ENCODE measurements around the gene CMYA5.

The CMYA5 gene

DNA sequence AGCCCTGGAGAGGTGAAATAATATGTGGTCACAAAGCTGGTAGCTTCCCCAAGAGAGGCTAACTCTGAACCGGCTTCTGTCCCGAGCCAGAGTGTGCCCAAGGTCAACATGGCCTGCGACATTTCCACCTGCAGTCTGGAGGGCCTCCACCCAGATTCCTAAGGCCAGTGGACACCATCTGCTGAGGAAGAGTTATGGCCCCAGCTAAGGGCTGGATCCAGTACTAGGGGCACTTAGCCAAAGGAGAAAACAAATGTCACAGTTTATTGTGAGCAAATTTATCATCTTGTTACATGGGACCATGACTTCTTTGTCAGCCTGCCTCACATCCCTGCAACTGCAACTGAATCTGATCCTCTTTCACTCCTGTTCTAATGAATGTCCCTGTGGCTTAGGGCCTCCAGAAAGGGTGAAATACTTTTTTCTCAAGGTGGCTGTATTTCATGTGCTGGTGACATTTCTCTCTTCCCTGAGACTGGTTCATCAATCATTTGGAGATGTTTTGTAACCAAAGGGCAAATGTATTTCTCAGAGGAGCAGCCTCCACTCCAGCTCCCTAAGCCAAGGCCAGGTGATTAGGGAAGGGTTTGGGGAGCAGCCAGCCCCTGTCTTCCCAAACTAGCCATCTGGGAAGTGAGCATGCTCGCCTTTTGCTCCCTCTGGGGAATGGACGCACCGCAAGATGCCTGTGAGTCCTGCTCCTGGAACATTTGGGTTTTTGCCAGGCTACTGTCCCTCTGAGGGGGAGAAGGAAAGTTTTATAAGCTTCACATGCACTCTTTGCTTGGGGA is 148.3 kb downstream of the CMYA5 start:
- no peaks in the 10 kb centered on the region for H3K27me3 ChIP-seq (ENCODE audit: insufficient read depth, insufficient read length)
- no peaks in the 10 kb centered on the region for H3K4me1 ChIP-seq (ENCODE audit: insufficient read depth, insufficient read length)
- H3K36me3 ChIP-seq (ENCODE audit: insufficient read depth, insufficient read length, low read length): no peaks in the 10 kb centered on the region
- DNase-seq (ENCODE audit: low read depth, low spot score): no peak
- H3K9me3 ChIP-seq (ENCODE audit: insufficient read depth, low read length): no peaks in the 10 kb centered on the region
- TF ChIP-seq SUZ12 (IDR thresholded peaks at IDR 0.05; ENCODE audit: extremely low read depth, insufficient read depth, insufficient read length): no peak
- TF ChIP-seq YY1 (IDR thresholded peaks at IDR 0.05; ENCODE audit: insufficient read depth, insufficient read length): no peak
- TF ChIP-seq ZNF274 (IDR thresholded peaks at IDR 0.05; ENCODE audit: low read depth, low read length): no peak
- H3K4me3 ChIP-seq (ENCODE audit: insufficient read length, low read depth): no peak overlapping the region
- H3K9ac ChIP-seq (ENCODE audit: insufficient read length, low read depth): no peak overlapping the region

DNA sequence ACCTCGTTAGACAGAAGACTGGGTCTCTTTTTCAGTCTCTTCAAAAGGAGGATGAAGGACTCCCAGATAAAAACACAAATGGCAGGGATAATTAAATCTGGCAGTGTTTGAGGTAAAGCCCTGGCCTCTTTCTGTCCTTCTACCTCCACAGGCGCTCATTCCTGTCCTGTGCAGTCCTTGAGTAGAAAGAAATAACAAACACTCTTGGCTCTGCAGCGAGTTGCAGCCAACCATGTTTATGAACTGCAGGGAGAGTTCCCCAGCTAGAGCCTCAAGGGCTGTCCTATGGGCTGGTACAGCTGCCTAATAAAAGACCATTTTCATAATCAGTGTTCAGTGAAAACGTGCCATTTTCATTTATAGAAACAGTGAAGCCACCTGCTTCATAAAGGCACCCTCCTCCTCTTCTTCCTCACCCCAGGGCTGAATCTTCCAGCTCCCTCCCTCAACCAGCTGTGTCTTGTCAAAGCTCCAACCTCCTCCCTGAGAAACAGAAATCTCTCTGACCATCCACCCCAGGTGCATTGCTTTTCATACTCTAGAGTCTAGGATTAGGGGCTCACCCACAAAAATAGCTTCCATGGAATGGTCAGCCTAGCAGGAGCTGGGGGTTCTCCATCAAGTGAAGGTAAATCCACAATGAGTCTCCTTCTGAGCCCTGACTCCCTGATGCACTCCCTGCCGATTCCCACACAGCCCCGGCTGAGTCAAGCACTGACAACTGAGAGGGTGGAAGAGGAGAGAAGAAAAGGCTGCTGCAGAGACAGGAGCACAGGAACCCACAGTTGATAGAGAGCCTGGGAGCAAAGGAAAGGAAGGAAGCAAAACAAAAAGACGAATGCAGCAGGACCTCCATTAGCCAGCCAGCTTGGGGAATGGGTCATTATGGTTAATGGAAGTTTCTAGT is 150.7 kb downstream of the CMYA5 start:
- Histone ChIP-seq H3K36me3 (ENCODE audit: insufficient read depth, insufficient read length, low read length) (no peaks in the 10 kb centered on the region), H3K9me3 (ENCODE audit: insufficient read depth, low read length) (no peaks in the 10 kb centered on the region), H3K27me3 (ENCODE audit: insufficient read depth, insufficient read length) (no peaks in the 10 kb centered on the region), H3K4me1 (ENCODE audit: insufficient read depth, insufficient read length) (no peaks in the 10 kb centered on the region), H3K9ac (ENCODE audit: insufficient read length, low read depth) (no peak overlapping the region), H3K4me3 (ENCODE audit: insufficient read length, low read depth) (no peak overlapping the region)
- TF ChIP-seq ZNF274 (IDR thresholded peaks at IDR 0.05; ENCODE audit: low read depth, low read length) (no peak), SUZ12 (IDR thresholded peaks at IDR 0.05; ENCODE audit: extremely low read depth, insufficient read depth, insufficient read length) (no peak), YY1 (IDR thresholded peaks at IDR 0.05; ENCODE audit: insufficient read depth, insufficient read length) (no peak)
- DNase-seq (ENCODE audit: low read depth, low spot score): no peak

DNA sequence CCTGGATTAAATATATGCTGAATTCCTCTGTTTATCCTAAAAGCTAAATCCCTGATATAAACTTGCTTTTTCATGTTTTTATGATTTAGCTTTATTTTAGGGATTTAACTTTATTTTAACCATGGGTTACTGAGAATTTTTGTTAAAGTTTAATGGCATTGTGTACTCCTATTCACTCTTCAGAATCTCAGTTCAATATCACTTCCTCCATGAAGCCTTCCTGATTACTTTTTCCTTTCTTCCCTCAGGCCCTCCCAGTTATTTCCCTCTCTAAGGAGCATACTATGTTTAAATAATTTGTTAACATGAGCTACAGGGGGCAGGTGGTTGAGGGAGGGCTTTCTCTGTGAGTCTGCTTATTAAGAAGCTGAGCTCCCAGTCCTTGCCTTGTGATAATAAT is 151.5 kb downstream of the CMYA5 start:
- TF ChIP-seq SUZ12 (IDR thresholded peaks at IDR 0.05; ENCODE audit: extremely low read depth, insufficient read depth, insufficient read length) (no peak), YY1 (IDR thresholded peaks at IDR 0.05; ENCODE audit: insufficient read depth, insufficient read length) (no peak), ZNF274 (IDR thresholded peaks at IDR 0.05; ENCODE audit: low read depth, low read length) (no peak)
- H3K4me1 ChIP-seq (ENCODE audit: insufficient read depth, insufficient read length): no peaks in the 10 kb centered on the region
- H3K27me3 ChIP-seq (ENCODE audit: insufficient read depth, insufficient read length): no peaks in the 10 kb centered on the region
- DNase-seq (ENCODE audit: low read depth, low spot score): no peak
- H3K36me3 ChIP-seq (ENCODE audit: insufficient read depth, insufficient read length, low read length): no peaks in the 10 kb centered on the region
- no peak overlapping the region for H3K4me3 ChIP-seq (ENCODE audit: insufficient read length, low read depth)
- no peaks in the 10 kb centered on the region for H3K9me3 ChIP-seq (ENCODE audit: insufficient read depth, low read length)
- no peak overlapping the region for H3K9ac ChIP-seq (ENCODE audit: insufficient read length, low read depth)

DNA sequence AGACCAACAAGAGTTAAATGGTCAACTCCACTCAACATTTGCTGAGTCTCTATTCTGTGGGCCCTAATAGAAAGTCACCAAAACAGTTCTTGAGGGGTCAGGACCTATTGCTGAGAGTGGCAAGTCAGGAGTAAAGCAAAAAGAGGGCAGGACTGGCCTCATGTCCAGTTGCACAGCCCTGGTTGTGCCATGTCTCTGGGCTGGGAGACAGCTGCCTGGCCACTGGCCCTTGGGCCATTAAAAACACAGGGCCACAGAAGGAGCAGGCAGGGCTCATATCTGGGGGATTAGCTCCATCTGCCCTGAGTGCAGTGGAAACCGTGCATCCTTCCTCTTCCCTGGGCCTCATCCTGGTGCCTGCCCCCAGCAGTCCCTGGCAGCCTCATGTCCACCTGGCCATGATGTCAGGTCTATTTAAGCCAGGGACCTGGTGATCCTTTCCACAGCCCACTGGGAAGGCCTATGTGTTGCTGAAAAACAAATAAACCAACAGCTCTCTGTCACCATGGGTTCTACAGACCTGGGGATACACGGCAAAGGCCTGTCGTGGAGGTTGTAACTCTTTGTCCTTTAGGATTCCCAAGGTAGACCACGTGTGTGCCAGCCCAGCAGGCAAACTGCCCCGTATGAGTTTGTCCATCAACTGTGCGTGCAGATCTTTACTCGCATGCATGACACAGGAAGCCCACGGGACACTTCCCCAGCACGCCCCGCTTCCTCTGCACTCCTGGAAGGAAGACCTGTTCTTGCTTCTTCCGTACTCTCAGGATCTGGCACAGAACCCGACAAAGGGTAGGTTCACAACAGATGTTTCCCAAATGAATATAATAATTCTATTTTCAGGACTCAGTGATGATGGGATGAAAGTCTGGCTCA is 152.6 kb downstream of the CMYA5 start:
- no peak for DNase-seq (ENCODE audit: low read depth, low spot score)
- H3K4me1 ChIP-seq (ENCODE audit: insufficient read depth, insufficient read length): no peaks in the 10 kb centered on the region
- TF ChIP-seq ZNF274 (IDR thresholded peaks at IDR 0.05; ENCODE audit: low read depth, low read length) (no peak), YY1 (IDR thresholded peaks at IDR 0.05; ENCODE audit: insufficient read depth, insufficient read length) (no peak), SUZ12 (IDR thresholded peaks at IDR 0.05; ENCODE audit: extremely low read depth, insufficient read depth, insufficient read length) (no peak)
- no peak overlapping the region for H3K9ac ChIP-seq (ENCODE audit: insufficient read length, low read depth)
- no peaks in the 10 kb centered on the region for H3K9me3 ChIP-seq (ENCODE audit: insufficient read depth, low read length)
- no peak overlapping the region for H3K4me3 ChIP-seq (ENCODE audit: insufficient read length, low read depth)
- no peaks in the 10 kb centered on the region for H3K36me3 ChIP-seq (ENCODE audit: insufficient read depth, insufficient read length, low read length)
- H3K27me3 ChIP-seq (ENCODE audit: insufficient read depth, insufficient read length): no peaks in the 10 kb centered on the region

DNA sequence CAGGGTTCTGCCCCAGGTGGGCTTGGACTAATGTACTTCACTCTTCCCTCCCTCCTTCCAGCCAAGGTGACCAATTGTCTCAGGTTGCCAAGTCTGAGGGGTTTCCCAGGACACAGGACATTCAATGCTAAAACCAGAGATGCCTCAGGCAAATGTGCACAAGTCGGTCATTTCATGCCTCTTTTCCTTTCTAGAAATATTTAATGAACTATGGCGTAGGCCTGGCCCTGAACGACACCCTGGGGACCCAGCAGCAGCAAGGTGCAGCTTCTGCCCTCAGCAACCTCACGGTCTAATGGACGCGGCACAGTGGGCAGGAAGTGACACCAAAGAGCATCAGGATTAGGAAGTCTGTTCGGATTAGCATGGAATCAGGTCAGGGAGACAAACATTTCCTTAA is 153.4 kb downstream of the CMYA5 start:
- no peak for DNase-seq (ENCODE audit: low read depth, low spot score)
- no peaks in the 10 kb centered on the region for H3K27me3 ChIP-seq (ENCODE audit: insufficient read depth, insufficient read length)
- TF ChIP-seq YY1 (IDR thresholded peaks at IDR 0.05; ENCODE audit: insufficient read depth, insufficient read length): no peak
- H3K4me3 ChIP-seq (ENCODE audit: insufficient read length, low read depth): no peak overlapping the region
- H3K9ac ChIP-seq (ENCODE audit: insufficient read length, low read depth): no peak overlapping the region
- H3K36me3 ChIP-seq (ENCODE audit: insufficient read depth, insufficient read length, low read length): no peaks in the 10 kb centered on the region
- no peaks in the 10 kb centered on the region for H3K4me1 ChIP-seq (ENCODE audit: insufficient read depth, insufficient read length)
- no peaks in the 10 kb centered on the region for H3K9me3 ChIP-seq (ENCODE audit: insufficient read depth, low read length)

DNA sequence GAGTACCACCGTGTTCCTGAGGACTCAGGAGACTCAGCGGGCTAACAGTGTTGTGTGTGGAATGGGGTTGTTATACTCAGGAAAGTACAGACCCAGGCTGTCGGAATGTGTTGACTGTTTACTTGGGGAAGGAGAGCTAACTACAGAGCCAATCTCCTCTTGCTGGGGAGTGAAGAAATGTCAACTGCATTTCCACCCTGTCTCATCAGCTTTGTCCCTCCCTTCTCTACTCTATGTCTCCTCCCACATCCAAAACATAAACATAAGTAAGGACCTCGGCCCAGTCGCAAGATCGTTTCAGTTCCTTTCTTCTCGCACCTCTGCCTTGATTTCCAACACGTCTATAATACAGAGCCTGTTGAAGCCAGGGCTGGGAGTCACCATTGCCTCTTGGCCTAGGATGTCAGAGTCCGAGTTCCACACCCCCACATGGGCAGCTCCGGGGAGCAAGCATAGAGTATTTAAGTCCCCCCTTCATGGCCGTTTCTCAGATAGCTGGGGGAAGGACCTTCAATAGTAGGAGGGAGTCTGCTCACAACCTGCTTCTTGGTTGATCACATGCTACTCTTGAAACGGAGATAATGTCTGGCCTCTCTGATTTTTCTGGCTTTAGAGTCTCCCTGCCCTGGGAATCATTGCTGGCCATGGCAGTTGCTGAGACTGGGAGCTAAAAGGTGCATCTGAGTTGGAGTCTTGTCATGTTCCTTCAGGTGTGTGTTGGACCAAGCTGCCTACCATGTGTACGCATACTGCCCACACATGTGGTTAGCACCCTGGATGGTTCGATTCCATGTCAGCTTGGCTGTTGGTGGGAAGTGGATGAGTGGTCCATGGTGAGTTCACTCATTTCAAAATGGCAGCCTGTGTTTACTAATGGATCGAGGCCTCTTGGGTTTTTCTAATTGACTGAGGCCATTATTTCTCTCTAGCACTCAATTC is 154.1 kb downstream of the CMYA5 start:
- H3K4me3 ChIP-seq (ENCODE audit: insufficient read length, low read depth): no peak overlapping the region
- TF ChIP-seq YY1 (IDR thresholded peaks at IDR 0.05; ENCODE audit: insufficient read depth, insufficient read length) (no peak), ZNF274 (IDR thresholded peaks at IDR 0.05; ENCODE audit: low read depth, low read length) (no peak), SUZ12 (IDR thresholded peaks at IDR 0.05; ENCODE audit: extremely low read depth, insufficient read depth, insufficient read length) (no peak)
- no peak for DNase-seq (ENCODE audit: low read depth, low spot score)

More for the DNA sequence above, 154.1 kb downstream of the CMYA5 start:
- no peaks in the 10 kb centered on the region for H3K36me3 ChIP-seq (ENCODE audit: insufficient read depth, insufficient read length, low read length)
- no peaks in the 10 kb centered on the region for H3K4me1 ChIP-seq (ENCODE audit: insufficient read depth, insufficient read length)
- H3K27me3 ChIP-seq (ENCODE audit: insufficient read depth, insufficient read length): no peaks in the 10 kb centered on the region
- no peak overlapping the region for H3K9ac ChIP-seq (ENCODE audit: insufficient read length, low read depth)
- H3K9me3 ChIP-seq (ENCODE audit: insufficient read depth, low read length): no peaks in the 10 kb centered on the region

Data from NT2/D1 (cell line).